ENCODE measurements around the gene SLC9B1.
"Not testable (repeated sequence)": the region's sequence is repeated elsewhere in the genome, so short reads cannot be mapped to it uniquely, and the experiment has no call there.

The SLC9B1 gene

DNA sequence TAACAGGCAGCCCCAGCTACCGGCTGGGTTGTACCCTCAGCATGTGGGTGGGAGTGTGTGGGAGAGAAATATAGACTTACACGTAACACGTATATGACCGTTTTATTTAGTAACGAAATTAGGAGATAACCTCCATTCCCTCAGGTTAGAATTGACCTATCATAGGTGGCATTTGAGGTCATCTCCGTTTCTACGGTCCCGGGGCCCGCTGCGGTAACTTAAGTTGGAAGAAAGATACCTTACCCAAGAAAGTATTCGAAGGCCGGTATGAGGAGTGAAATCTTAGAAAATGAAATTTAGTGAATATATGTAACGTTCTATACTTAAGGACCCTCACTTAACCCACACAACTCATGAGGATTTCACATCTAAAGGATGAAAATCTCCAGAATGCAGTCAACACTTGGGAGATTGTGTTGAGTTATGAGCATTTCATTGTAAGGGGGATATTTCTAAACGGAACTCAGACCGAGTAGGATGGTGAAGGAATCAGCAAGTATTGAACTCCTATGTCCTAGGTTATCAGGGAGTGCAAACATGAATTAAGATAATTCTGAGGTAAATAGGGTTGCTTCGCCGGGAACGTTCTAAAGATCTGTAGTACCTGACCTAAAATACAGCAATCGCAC is 149.8 kb downstream of the SLC9B1 start:
- DNase-seq = no peak

DNA sequence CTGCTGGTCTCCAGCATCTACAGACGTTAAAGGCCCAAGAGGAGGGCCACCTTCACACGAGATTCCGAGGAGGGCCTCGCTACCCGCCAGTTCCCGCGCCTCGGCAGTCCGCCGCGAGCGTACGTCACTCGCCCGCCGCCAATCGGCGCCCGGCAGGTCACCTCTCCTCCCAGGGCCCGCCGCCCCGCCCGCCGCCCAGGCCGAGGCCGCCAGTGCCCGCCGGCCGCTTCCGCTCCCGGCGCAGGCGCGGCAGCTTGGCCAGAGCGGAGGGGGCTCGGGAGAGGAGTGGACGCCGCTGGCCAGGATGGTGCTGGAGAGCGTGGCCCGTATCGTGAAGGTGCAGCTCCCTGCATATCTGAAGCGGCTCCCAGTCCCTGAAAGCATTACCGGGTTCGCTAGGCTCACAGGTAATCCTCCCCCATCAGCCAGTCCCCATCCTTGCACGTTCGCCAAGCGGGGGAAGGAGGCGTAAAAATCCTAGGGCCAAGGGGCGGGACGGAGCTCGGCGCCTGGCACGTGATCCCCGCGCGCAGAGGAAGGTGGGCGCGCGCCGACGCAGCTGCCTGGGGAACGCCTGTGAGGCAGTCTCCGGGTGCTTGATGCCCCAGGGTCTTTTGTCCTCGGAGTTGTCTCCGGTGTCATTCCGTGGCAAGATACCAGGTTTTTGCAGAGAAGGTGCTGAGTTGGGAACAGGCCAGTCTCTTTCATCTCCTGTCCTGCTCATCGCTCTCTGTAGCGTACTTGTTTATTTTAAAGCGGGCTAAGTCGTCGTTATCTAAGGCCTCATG is 150.5 kb downstream of the SLC9B1 start, which contains the start of gene CISD2:
CISD2 (plus strand) TSS at position 212 of the 788 bp plus-strand sequence; CDS start at position 305, 93 bp downstream.
- peak; percentile 35 for DNase-seq

DNA sequence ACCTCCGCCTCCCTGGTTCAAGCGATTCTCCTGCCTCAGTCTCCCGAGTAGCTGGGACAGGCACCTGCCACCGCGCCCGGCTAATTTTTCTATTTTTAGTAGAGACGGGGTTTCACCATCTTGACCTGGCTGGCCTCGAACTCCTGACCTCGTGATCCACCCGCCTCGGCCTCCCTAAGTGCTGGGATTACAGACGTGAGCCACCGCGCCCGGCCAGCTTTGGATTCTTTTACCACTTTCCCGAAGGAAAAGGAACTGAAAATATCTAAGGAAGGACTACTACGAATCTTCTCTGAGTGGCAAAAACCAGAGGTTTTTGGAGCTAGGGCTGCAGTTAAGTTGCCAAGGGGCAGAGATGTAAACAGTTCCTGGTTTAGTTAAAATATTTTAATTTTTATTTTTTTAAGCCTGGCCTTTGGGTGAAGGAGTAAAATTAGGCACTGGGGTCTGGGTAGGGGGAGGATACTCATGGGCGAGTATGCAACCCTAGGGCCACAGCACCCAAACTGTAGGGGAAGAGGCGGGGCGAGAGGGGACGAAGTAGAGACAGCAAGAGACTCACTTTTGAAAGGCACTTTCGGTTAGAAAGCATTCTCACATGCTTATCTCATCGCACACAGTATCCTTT is 151.2 kb downstream of the SLC9B1 start:
- DNase-seq = no peak

DNA sequence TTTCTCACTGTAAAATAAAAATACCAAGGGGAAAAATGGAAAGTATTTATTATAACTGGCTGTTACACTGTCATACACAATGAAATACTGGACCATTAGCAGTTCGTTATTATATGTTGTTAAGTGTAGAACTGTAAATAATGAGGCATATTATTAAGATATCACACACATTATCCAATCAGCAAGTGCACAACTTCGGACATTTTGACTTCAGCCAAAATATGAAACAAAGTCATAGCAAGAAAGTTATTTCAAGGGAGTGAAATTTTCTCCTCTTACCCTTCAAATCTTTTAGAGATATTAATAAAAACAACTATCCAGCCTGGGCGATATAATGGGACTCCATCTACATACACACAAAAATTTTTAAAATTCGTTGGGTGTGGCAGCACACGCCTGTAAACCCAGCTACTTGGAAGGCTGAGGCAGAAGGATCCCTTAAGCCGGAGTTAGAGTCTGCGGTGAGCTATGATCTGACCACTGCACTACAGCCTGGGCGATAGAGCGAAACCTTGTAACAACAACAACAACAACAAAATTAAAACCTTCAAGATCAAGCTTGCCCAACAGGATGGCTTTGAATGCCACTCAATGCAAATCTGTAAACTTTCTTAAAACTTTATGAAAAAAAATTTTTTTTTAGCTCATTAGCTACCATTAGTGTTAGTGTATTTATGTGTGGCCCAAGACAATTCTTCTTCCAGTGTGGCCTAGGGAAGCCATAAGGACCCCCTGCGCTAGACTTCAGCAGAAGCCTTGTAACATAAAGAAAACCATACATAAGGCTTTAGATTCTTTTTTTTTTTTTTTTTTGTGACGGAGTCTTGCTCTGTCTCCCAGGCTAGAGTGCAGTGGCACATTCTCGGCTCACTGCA is 152.0 kb downstream of the SLC9B1 start:
- no peak for DNase-seq

DNA sequence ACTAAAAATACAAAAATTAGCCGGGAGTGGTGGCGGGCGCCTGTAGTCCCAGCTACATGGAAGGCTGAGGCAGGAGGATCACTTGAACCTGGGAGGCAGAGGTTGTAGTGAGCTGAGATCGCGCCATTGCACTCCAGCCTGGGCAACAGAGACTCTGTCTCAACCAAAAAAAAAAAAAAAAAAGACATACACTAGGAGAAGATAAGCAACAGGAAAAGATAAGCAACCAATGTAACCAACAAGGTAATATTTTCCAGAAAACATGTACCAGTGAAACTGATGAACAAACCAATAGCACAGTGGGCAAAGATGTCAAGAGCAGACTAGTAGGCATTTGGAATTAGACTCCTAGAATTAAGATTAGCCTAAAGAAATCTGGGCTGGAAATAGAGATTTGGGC is 154.2 kb downstream of the SLC9B1 start:
- not testable (repeated sequence) for DNase-seq

DNA sequence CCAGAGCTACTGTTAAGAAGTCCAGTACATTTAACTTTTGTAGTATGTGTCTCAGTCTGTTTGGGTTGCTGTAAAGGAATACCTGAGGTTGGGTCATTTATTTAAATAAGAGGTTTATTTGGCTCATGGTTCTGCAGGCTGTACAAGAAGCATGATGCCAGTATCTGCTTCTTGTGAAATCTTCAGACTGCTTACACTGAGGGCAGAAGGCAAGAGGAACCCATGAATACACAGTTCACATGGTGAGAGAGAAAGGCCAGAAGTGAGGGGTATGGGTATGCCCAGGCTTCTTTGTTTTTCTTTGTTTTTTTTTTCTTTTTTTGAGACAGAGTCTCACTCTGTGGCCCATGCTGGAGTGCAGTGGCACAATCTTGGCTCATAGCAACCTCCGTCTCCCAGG is 156.8 kb downstream of the SLC9B1 start:
- no peak for DNase-seq

DNA sequence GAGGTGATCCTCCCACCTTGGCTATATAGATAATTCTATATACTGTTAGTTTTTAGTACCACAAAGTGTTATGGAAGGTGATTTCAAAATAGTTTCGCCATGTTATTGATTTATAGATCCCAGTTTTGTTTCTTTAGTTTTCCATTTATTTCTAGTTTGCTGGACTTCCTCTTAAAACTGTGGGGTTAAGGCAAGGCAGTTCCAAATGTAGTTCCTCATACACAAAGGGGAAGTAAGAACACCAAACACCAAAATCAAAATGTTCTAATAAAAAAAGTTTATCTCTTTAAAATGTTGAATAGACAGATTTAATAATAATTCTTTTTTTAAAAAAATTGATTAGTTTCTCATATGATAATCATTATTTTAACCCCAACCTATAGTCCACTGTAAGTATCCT is 157.5 kb downstream of the SLC9B1 start:
- no peak for DNase-seq

DNA sequence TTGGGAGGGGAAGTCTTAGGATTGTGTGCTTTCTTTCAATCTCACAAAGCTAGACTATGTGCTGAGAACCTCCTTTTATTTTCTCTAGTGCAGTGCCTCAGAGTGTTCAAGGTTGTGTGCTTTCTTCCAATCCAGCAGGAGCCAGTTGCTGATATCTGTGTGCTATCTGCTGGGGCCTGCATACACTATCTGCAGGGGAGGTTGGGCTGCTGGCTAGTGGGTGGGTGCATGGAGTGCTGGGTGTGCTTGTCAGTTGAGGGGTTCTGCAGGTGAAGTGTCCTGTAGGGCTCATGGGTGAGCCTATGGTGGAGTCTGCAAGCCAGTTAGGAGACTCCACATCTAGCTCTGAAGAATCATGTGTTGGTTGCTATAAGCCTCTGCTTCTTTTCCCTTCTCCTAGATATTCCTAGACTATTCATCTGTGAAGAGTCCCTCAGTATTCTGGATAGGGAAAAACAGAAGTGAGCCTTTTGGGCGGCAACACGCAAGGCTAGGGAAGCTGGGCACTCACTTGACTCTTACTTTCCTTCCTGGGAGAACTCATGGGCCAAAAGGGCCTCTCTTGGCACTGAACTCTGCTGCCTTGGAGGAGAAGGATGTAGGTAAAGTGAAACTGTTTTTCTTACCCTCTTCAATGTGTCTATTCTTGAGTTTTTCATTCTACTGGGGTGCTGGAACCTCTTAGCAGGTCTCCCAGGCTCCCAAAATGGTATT is 158.7 kb downstream of the SLC9B1 start:
- no peak for DNase-seq

DNA sequence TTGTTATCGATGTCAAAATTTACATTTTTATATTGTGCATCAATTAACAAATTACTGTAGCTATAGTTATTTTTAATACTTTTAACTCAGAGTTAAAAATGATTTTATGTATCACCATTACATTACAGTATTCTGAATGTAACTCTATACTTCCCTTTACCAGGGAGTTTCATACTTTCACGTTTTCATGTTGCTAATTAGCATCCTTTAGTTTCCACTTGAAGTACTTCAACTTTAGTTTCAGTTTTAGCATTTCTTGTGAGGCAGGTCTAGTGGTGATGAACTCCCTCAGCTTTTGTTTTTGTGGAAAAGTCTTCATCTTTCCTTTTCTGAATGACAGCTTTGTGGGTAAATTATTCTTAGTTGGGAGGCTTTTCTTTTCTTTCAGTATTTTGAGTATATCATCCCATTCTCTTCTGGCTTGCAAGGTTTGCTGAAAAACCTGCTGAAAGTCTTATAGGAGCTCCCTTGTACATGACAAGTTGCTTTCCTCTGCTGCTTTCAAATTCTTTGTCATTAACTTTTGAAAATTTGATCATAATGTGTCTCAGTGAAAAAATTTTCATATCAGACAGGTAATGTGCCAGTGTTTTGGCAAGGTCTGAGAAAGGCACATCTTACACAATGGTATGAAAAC is 160.6 kb downstream of the SLC9B1 start:
- DNase-seq = no peak

All from SIG-M5 (cell line).